Ovary (tissue), 9 donors: Measurements from ENCODE around the gene MOBP. TPM values are rescaled to one million over a fixed set of nuclear protein-coding genes. Genes with fewer than 3 reads are reported as not detected.

Source experiments
- DNase-seq, 5 donors: peaks; one replicate each; pipeline ENCODE4 v3.0.0-alpha.2; 2019 to 2020
- H3K27ac ChIP-seq, 2 donors: fragments of 200-600 bp; one replicate each; pipeline versions ENCODE4 v1.5.1 to v1.8.0; 2019 to 2022
- H3K27me3 ChIP-seq: fragments of 200-600 bp; one replicate; pipeline ENCODE4 v1.8.0; 2022
- H3K36me3 ChIP-seq: fragments of 200-600 bp; sonication (generic); one replicate; pipeline ENCODE4 v1.5.1; 2019
- H3K4me1 ChIP-seq: one replicate; pipeline ENCODE4 v1.8.1; 2013; ENCODE audit warnings: mild to moderate bottlenecking, moderate library complexity; ENCODE audit not compliant: insufficient read depth
- H3K4me3 ChIP-seq: fragments of 200-600 bp; sonication (generic); one replicate; pipeline ENCODE4 v1.5.1; 2017
- H3K9me3 ChIP-seq, 2 donors: fragments of 200-600 bp in 1 of 2; sonication (generic) in 1 of 2; one replicate each; pipeline versions ENCODE4 v1.5.1 to v1.8.1; 2013 to 2019; ENCODE audit warnings: mild to moderate bottlenecking in 1 of 2, moderate library complexity in 1 of 2
- CTCF ChIP-seq, 3 donors: fragments of 450-650 bp in 2 of 3; fragments of 200-600 bp in 1 of 3; IDR thresholded peaks; one replicate each; pipeline versions ENCODE4 v1.5.1 to v1.8.0; 2016 to 2022; ENCODE audit warnings: antibody characterized with exemption in 3 of 3, mild to moderate bottlenecking in 1 of 3
- EP300 ChIP-seq: sonication (generic); formaldehyde crosslinking; IDR thresholded peaks from one replicate; pipeline ENCODE4 v1.6.1; 2017; ENCODE audit warnings: antibody characterized with exemption
- POLR2A ChIP-seq: fragments of 450-650 bp; IDR thresholded peaks from one replicate; pipeline ENCODE4 v1.6.1; 2017; ENCODE audit warnings: antibody characterized with exemption, mild to moderate bottlenecking, moderate library complexity
- WGBS, 3 donors: extraction: QIAGEN DNeasy Blood & Tissue Kit in 1 of 3; methylation state at CpG; one replicate each; pipeline versions ENCODE4 v1.1.5 to v1.1.7; 2013 to 2017; 5-methylcytosine and 5-hydroxymethylcytosine counted together
- intact Hi-C, 4 donors: fragments of 100-400 bp; cut with DNase I; formaldehyde crosslinking; loops; one replicate each; pipeline versions ENCODE4 v1.11.0 to v1.15.1; 2022 to 2023
- polyA plus RNA-seq, 2 donors: library from polyadenylated mRNA; stranded (reverse); fragments of 200-250 nt in 1 of 2; fragments of 350-450 nt in 1 of 2; fragmentation: Illumina TruSeq in 1 of 2; extraction: RNeasy Lipid Tissue Mini Kit (QIAGEN cat#74804) in 1 of 2; gene quantifications; one replicate each; pipeline ENCODE4 v1.2.3, GENCODE V29; 2013 to 2014
- total RNA-seq, 7 donors: library from RNA; depleted of rRNA in 2 of 7; stranded (reverse); fragments of >200 nt in 2 of 7; fragmentation: NEBNext Ultra II Directional in 3 of 7; extraction: Animal tissue kit (Norgen Biotek cat#: 25700) in 3 of 7; gene quantifications; one replicate each; pipeline versions ENCODE4 v1.1.0 to v1.2.4, GENCODE V29; 2016 to 2023
- donor health status: DM: no; HTN: no; CAD: no; lungs with moderate emphysema.
- donor health status: DM: no; HTN: no; CAD: no.
- donor health status: Bipolar disorder and iron deficiency.
- donor health status: DM: yes; HTN: yes; CAD: no.
- donor health status: DM: no; HTN: no; CAD: no.
- donor health status: DM: yes; HTN: yes; CAD: no.

MOBP gene
- total and polyA plus RNA-seq, 9 donors: 0.07 to 1.0 (median 0.23) TPM; not detected in 1

GRCh38 chr3:39471652-39472051, 4.2 kb downstream of the MOBP start:
- Histone ChIP-seq H3K4me1 (peaks cover 1% of the 10 kb centered on the region), H3K27me3 (no peaks in the 10 kb centered on the region), H3K27ac (no peak overlapping the region), H3K36me3 (no peaks in the 10 kb centered on the region), H3K9me3 (no peaks in the 10 kb centered on the region), H3K4me3 (no peak overlapping the region)
- no peak for TF ChIP-seq POLR2A
- no peak for TF ChIP-seq EP300
- no peak for TF ChIP-seq CTCF (IDR thresholded peaks at IDR 0.05)
- WGBS, 3 donors: 83 to 97% (median 88%) methylated on average over 5 of the region's 5 CpGs
- DNase-seq: no peak
- intact Hi-C loops: no loop called here

DNA sequence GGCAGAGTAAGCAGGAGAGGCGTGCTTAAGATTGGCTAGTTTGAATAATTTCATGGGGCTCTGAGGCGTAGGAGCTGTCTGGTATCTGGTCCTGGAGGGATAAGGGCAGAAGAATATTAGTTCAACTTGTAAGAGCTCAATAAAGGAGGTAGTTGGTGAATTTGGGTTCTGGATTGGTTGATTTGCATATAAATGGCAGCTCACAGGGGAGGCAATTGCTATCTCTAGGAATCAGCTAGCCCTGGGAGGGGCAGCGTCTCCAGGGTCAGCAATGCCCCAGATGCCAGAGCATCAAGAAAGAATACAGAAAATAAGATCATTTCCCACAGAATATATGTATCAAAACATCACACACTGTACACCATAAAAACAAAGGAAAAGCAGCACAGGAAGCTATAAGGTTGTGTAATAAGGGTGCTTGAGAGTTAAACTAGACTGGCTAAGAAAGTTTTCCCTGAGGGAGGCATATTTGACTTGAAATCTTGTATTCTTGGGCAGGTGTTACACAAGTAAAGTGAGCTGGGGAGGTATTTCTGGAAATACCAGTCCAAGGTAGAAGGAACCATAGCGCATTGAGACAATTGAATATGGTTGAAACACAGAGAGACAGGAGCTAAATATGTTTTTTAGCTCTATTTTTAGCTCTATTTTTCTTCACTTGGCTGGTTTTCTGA, 6.1 kb downstream of the MOBP start:
- no peak for DNase-seq
- intact Hi-C loops: no loop called here
- TF ChIP-seq POLR2A: no peak
- TF ChIP-seq EP300: no peak
- TF ChIP-seq CTCF (IDR thresholded peaks at IDR 0.05): no peak
- H3K9me3 ChIP-seq: peaks cover 0 to 3% of the 10 kb centered on the region in 2 donors
- WGBS, 3 donors: 86 to 89% (median 88%) methylated on average over 4 of the region's 4 CpGs
- no peaks in the 10 kb centered on the region for H3K36me3 ChIP-seq
- no peak overlapping the region for H3K27ac ChIP-seq
- H3K27me3 ChIP-seq: no peaks in the 10 kb centered on the region
- no peaks in the 10 kb centered on the region for H3K4me1 ChIP-seq
- no peak overlapping the region for H3K4me3 ChIP-seq

GRCh38 chr3:39474126-39474515, 6.6 kb downstream of the MOBP start:
- no peak for TF ChIP-seq POLR2A
- TF ChIP-seq CTCF (IDR thresholded peaks at IDR 0.05): no peak
- TF ChIP-seq EP300: no peak
- no peak overlapping the region for H3K4me3 ChIP-seq
- no peaks in the 10 kb centered on the region for H3K27me3 ChIP-seq
- WGBS, 3 donors: 52 to 76% (median 68%) methylated on average over 4 of the region's 4 CpGs
- no peak overlapping the region for H3K27ac ChIP-seq
- no peaks in the 10 kb centered on the region for H3K36me3 ChIP-seq
- H3K4me1 ChIP-seq: no peaks in the 10 kb centered on the region
- intact Hi-C loops: no loop called here
- no peak for DNase-seq
- H3K9me3 ChIP-seq: peaks cover 0 to 3% of the 10 kb centered on the region in 2 donors

GRCh38 chr3:39476783-39477182, 9.3 kb downstream of the MOBP start:
- Histone ChIP-seq H3K9me3 (peaks cover 0 to 3% of the 10 kb centered on the region in 2 donors), H3K36me3 (no peaks in the 10 kb centered on the region), H3K4me1 (no peaks in the 10 kb centered on the region), H3K27me3 (no peaks in the 10 kb centered on the region), H3K4me3 (no peak overlapping the region), H3K27ac (no peak overlapping the region)
- no peak for TF ChIP-seq CTCF (IDR thresholded peaks at IDR 0.05)
- no peak for TF ChIP-seq POLR2A
- TF ChIP-seq EP300: no peak
- no peak for DNase-seq
- intact Hi-C loops: no loop called here
